ENCODE data around the gene KDM4E.
"Not testable (repeated sequence)": the region's sequence is repeated elsewhere in the genome, so short reads cannot be mapped to it uniquely, and the experiment has no call there.

KDM4E gene

DNA sequence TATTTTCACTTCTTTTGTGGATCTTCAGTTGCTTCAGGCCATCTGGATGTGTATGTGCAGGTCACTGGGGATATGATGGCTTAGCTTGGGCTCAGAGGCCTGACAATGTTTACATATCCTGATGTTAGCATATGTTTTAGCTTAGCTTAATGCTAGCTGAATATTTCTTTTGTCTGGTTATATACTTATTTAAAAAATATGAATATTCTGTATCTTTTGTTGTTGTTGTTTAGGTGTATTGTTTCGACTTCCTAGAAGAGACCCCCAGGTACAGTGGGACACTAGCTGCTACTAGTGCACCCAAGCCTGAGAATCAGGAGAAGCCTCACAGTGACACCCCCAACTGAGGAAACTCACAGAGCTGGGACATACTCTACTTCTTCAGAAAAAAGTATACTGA is at the start of gene KDM4E:
Gene KDM4E, plus strand, starts transcription at position 301 of the 400 bp plus-strand sequence. CDS start 300 bp downstream, outside the sequence.
- no peak for DNase-seq

DNA sequence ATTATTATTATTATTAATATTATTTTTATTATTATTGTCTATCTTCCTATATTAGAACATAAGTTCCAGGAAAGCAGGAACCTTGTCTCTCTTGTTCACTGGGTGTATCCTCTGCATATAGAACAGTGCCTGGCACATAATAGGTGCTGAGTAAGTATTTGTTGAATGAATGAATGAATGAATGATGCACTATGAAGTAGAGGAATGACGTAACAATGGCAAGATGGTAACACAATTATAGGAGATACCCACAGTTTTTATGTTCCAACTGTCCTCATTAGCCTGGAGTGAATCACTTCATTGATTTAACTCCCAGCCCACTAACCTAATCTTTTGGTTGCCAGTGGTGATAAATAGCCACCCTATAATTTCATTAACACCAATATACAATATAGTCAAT is 49.5 kb upstream of the KDM4E start:
- no peak for DNase-seq

- no peak for DNase-seq
These were observed 37.7 kb upstream of the KDM4E start for GRCh38 chr11:94987378-94987777.

DNA sequence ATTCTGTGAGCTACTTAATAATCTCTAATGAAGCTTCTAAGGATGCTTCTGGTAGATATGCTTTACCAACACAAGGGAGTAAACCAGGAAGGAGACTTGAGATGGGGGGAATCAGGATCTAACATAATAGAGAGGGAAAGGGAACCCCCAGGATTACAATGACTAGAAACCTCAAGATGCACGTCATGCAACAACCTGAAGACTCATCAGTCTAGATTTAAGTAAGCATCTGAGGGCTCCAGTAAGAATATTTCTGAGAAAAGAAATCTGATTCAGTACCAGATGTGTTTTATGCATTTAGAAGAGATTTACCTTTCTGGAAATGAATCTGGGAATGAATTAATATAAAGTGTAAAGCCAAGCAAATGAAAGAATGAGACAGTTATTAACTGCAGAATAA is 36.3 kb upstream of the KDM4E start:
- DNase-seq = no peak

GRCh38 chr11:94993400-94993943 is 31.6 kb upstream of the KDM4E start:
- no peak for DNase-seq

- no peak for DNase-seq
These were observed 27.6 kb upstream of the KDM4E start for GRCh38 chr11:94997437-94997836.

DNA sequence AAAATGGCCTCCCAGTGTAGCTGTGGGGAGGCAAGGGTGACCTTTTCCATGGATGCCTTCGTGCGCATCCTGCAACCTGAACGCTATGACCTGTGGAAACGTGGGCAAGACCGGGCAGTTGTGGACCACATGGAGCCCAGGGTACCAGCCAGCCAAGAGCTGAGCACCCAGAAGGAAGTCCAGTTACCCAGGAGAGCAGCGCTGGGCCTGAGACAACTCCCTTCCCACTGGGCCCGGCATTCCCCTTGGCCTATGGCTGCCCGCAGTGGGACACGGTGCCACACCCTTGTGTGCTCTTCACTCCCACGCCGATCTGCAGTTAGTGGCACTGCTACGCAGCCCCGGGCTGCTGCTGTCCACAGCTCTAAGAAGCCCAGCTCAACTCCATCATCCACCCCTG is 26.8 kb upstream of the KDM4E start:
- no peak for DNase-seq

- DNase-seq = no peak
These were observed 21.3 kb upstream of the KDM4E start for GRCh38 chr11:95003716-95004115.

DNA sequence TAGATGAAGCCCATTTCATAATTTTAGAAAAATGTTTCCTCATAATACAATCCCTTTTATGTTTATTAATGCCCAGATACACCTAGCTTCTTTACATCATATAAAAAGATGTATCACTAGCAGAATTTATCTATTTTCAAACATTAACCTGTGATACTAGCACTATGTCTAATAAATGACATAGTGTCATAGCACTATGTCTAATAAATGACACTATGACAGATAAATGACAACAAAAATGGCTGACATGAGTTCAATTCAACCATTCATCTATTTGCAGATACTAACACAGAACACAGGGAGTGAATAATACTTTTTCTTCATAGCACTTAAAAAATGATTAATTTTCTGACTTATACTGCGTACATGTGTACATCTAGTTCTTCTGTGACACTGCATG is 19.4 kb upstream of the KDM4E start:
- no peak for DNase-seq

DNA sequence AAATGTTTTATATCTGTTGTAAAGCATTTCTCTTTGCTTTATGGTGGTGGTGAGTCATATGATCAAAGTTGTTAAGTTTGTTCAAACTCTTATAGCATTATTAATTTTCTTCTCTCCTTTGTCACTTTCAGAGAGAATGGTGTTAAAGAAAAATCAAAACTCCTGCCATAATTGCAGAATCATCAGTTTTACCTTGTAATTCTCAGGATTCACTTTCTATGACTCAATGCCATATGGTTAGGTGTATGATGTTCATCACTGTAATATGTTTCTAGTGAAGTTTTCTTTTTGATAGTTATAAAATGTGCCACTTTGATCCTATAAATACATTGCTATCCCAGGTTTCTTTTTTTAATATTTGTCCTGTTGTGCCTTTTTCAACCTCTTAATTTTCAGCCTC is 13.7 kb upstream of the KDM4E start:
- no peak for DNase-seq

DNA sequence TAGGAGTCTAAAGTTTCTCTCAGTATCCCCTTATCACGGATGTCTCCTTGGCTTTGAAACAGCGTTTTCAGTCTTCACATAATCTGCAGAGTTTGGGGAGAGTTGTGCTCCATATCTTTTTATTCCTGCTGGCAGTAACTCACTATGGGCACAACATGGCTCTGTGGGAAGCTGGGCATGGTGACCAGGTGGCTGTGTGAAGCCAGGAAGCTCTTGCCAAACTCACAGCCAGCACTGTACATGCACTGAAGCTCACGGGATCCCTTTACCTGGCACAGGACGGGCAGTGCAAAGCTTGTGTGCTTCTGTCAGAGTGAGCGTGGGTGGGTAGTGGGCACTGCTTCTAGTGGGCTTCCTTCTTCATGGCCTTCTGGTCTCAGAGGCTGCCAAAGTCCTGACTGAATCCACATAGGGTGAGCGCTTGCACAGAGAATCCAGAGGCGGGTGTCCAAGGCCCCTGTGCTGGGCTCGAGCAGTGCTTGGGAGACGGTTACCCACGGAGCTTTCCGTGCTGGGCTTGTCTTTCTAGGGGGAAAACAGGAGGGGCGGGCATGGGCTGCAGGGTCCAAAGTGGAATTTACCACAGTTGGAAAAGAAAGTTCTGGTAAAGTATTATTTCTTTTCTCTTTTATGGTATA is 10.8 kb upstream of the KDM4E start:
- DNase-seq = no peak

DNA sequence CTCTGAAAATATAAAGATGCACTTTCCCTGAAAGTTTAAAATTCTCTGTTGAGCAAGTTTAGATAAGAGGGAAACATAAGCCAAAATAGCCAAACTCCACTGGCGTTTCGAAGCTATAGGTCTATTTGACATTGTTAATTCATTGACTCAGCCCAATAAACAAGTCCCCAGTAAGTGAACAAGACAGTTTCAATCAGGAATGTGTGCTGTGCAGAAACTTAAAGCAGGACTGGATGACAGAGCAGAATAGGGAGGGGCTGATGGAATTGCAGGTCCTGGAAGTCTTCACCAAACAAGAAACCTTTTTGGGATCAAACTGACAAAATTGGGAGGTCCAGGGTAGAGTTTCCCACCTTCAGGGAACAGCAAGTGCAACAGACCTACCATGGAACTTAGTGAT is 8.9 kb upstream of the KDM4E start:
- DNase-seq = no peak

DNA sequence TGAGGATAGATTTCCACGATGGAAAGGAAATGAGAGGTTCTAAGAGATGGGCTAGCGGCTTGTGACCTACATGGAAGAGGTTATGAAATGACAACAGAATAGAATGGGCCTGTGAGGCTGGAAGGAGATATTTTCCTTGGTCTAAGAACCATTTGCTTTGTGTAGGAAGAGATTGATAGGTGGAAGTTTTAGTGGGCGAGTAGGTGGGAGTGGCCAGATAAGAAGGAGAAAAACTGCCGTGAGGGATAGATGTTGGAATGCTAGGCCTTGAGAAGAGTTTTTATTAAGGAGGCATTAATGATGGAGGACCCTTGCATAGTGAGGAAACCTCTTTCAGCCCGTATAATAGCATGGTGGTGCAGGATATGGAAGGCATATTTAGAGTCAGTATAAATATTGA is 3.6 kb upstream of the KDM4E start:
- not testable (repeated sequence) for DNase-seq

GRCh38 chr11:95025594-95025993 is 536 bp downstream of the KDM4E start:
- not testable (repeated sequence) for DNase-seq

DNA sequence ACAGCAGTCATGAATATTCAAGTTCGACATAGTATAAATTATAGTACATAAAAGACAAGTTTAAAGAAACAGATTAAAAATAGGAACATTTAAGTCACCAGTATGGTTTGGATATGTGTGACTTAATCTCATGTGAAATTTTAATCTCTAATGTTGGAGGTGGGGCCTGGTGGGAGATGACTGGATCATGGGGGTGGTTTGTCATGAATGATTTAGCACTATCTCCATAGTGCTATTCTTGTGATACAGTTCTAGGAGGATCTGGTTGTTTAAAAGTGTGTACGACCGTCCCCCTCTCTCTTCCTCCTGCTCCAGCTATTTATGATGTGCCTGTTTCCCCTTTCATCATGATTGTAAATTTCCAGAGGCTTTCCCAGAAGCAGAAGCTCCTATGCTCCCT is 3.3 kb downstream of the KDM4E start:
- no peak for DNase-seq

- DNase-seq = no peak
These were observed 8.0 kb downstream of the KDM4E start for GRCh38 chr11:95033051-95033450.

DNA sequence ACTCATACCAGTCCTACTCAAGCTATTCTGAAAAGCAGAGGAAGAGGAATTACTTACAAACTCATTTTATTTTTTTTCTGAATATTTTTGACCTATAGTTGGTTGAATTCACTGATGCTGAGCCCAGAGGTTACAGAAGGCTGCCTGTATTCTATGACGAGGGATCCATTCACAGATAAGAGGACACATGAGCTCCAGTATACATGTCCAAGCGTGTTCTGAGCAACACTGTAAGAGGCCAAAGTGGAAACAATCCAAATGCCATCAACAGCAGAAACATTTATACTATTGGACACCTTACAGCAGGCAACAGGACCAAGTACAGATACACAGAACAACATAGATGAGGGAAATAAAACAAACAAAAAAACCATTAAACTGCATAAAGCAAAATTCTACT is 10.3 kb downstream of the KDM4E start:
- DNase-seq = no peak

DNA sequence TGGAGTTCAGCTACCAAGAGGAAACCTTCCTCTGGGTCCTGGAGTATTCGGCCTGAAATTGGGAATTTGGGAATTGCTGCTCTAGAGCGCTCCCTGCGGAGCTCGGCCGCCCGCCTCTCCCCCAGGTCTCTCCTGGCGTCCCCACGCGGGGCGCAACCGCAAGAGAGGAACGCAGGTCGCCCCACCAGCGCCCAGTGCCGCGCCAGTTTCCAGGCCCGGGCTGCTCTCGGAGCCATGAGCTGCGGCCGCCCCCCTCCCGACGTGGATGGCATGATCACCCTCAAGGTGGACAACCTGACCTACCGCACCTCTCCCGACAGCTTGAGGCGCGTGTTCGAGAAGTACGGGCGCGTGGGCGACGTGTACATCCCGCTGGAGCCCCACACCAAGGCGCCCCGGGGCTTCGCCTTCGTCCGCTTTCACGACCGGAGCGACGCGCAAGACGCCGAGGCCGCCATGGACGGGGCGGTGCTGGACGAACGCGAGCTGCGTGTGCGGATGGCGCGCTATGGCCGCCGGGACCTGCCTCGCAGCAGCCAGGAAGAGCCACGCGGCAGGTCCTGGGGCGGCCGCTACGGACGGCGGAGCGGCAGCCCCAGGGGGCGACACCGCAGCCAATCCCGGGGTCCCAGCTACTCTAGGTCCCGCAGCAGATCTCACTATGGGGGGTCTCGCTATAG is 12.4 kb downstream of the KDM4E start:
- not testable (repeated sequence) for DNase-seq

DNA sequence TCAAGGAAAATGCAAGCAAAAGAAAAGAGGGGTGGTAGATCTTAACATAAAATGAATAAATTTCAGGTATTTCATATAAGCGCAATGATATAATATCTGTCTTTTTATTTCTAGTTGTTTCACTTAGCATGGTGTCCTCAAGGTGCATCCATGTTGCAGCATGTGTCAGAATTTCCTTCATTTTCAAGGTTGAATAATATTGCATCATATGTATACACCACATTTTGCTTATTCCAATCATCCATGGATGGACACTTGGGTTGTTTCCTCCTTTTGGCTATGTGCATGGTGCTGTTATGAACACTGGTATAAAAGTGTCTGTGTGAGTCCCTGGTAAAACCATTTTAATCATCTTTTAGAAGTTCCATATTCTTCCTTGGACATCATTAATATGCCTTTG is 17.2 kb downstream of the KDM4E start:
- no peak for DNase-seq

GRCh38 chr11:95042906-95043305 is 17.8 kb downstream of the KDM4E start:
- no peak for DNase-seq

GRCh38 chr11:95044010-95044409 is 19.0 kb downstream of the KDM4E start:
- no peak for DNase-seq

GRCh38 chr11:95045812-95046211 is 20.8 kb downstream of the KDM4E start:
- no peak for DNase-seq

DNA sequence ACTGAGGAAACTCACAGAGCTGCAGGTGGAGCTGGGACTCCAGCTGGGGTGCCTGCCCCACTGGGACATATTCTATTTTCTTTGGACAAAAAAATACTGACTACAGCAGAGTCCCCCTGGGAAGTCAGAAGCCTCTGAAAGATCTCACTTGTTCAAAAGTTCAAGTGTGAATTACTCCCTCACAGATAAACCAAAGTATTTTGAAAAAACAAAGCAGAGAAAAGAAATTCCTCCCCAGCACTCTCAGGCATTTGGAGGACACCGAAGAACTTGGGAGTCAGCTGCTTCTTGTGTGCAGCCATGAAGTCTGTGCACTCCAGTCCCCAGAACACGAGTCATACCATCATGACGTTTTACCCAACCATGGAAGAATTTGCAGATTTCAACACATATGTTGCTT is 24.1 kb downstream of the KDM4E start, which contains the start of gene KDM4F:
Gene KDM4F, plus strand, starts transcription at position 301 of the 400 bp plus-strand sequence.
- not testable (repeated sequence) for DNase-seq

DNA sequence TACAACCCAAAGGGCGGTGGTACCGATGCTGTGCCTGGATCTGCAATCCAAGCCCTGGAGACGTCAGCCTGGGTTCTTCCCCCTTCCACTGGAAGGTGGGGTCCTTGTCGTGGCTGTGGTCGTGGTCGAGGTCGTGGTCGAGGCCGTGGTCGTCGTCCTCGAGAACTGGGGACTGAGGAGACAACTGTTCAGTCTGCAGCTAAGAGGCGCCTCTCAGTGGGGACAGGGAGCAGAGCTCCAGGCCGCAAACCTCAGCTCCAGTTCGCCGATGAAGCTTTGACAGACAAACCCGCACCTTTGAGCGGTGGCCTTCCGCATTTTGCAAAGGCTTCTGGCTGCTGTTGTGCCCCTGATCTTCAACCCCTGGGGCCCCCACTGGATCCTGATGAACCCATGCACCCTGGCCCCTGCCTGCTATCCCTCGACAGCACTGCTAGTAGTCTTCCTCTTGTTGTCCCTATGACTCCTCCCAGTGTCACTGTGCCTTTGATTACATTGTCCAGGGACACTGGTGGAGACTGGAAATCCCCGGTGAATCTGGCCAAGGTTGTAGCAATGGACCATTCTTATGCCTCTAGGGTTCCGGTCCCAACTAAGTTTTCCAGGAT is 25.6 kb downstream of the KDM4E start:
- DNase-seq = no peak

Data from NCI-H226 (cell line).